KMS-11 (cell line): ENCODE data around the gene DISP2.

Experiments used
- H2AFZ ChIP-seq: fragments of 200-600 bp; sonication (generic); 2 replicates; pipeline ENCODE4 v1.6.1; 2016; ENCODE audit warnings: antibody characterized with exemption, mixed run types, low read depth
- H3K27ac ChIP-seq: fragments of 200-600 bp; sonication (generic); 2 replicates; pipeline ENCODE4 v1.6.1; 2016; ENCODE audit warnings: mild to moderate bottlenecking, mixed run types
- H3K27me3 ChIP-seq: fragments of 200-600 bp; sonication (generic); 2 replicates; pipeline ENCODE4 v1.6.1; 2017; ENCODE audit warnings: mild to moderate bottlenecking, low read depth, mixed run types, moderate library complexity; ENCODE audit not compliant: insufficient read depth
- H3K36me3 ChIP-seq: fragments of 200-600 bp; sonication (generic); 2 replicates; pipeline ENCODE4 v1.6.1; 2017; ENCODE audit warnings: mild to moderate bottlenecking, mixed run types; ENCODE audit not compliant: insufficient read depth
- H3K4me1 ChIP-seq: fragments of 200-600 bp; sonication (generic); 2 replicates; pipeline ENCODE4 v1.6.1; 2016; ENCODE audit warnings: mild to moderate bottlenecking, low read depth, mixed run types; ENCODE audit not compliant: poor library complexity, severe bottlenecking
- H3K4me2 ChIP-seq: fragments of 200-600 bp; sonication (generic); 2 replicates; pipeline ENCODE4 v1.7.0; 2016; ENCODE audit warnings: mild to moderate bottlenecking, mixed run types
- H3K4me3 ChIP-seq: fragments of 200-600 bp; sonication (generic); IDR thresholded peaks from 2 replicates; pipeline ENCODE4 v1.6.1; 2017; ENCODE audit warnings: low read depth, low read length, mixed read lengths; ENCODE audit not compliant: insufficient read depth
- H3K79me2 ChIP-seq: fragments of 200-600 bp; sonication (generic); 2 replicates; pipeline ENCODE4 v1.6.1; 2016; ENCODE audit warnings: low read depth, mixed run types; ENCODE audit not compliant: insufficient read depth
- H3K9ac ChIP-seq: fragments of 200-600 bp; sonication (generic); 2 replicates; pipeline ENCODE4 v1.6.1; 2016; ENCODE audit warnings: mild to moderate bottlenecking, mixed run types
- H4K20me1 ChIP-seq: fragments of 200-600 bp; sonication (generic); 2 replicates; pipeline ENCODE4 v1.6.1; 2016; ENCODE audit warnings: mild to moderate bottlenecking, mixed run types; ENCODE audit not compliant: insufficient read depth
- CTCF ChIP-seq: fragments of 200-600 bp; sonication (generic); conservative IDR thresholded peaks from 2 replicates; pipeline ENCODE4 v1.6.1; 2017; ENCODE audit warnings: low read depth, mild to moderate bottlenecking, antibody characterized with exemption, low read length, moderate library complexity, mixed read lengths

The DISP2 gene

GRCh38 chr15:40418126-40418525 lies 60.1 kb downstream of the DISP2 start:
- Histone ChIP-seq H3K79me2 (no peaks in the 10 kb centered on the region), H2AFZ (no peak overlapping the region), H3K27ac (no peak overlapping the region), H3K36me3 (no peaks in the 10 kb centered on the region), H3K4me1 (no peaks in the 10 kb centered on the region), H3K4me3 (no peak overlapping the region), H3K9ac (no peak overlapping the region), H4K20me1 (no peaks in the 10 kb centered on the region), H3K4me2 (no peak overlapping the region), H3K27me3 (no peaks in the 10 kb centered on the region)
- no peak for TF ChIP-seq CTCF

- Histone ChIP-seq H3K4me3 (no peak overlapping the region), H3K79me2 (no peaks in the 10 kb centered on the region), H2AFZ (no peak overlapping the region), H4K20me1 (no peaks in the 10 kb centered on the region), H3K27ac (no peak overlapping the region), H3K27me3 (no peaks in the 10 kb centered on the region), H3K4me2 (no peak overlapping the region), H3K9ac (no peak overlapping the region), H3K36me3 (no peaks in the 10 kb centered on the region), H3K4me1 (no peaks in the 10 kb centered on the region)
- TF ChIP-seq CTCF, result no peak
Measured at GRCh38 chr15:40420071-40420713, 62.2 kb downstream of the DISP2 start.

GRCh38 chr15:40420793-40421192 lies 62.8 kb downstream of the DISP2 start:
- no peak for TF ChIP-seq CTCF
- H3K9ac ChIP-seq, result no peak overlapping the region
- no peaks in the 10 kb centered on the region for H4K20me1 ChIP-seq
- no peak overlapping the region for H3K27ac ChIP-seq
- no peak overlapping the region for H3K4me2 ChIP-seq
- no peak overlapping the region for H2AFZ ChIP-seq
- no peaks in the 10 kb centered on the region for H3K79me2 ChIP-seq
- H3K4me3 ChIP-seq, result no peak overlapping the region
- no peaks in the 10 kb centered on the region for H3K4me1 ChIP-seq
- no peaks in the 10 kb centered on the region for H3K36me3 ChIP-seq
- H3K27me3 ChIP-seq, result no peaks in the 10 kb centered on the region

GRCh38 chr15:40421246-40422157 lies 63.5 kb downstream of the DISP2 start:
- H3K4me1 ChIP-seq, result no peaks in the 10 kb centered on the region
- no peak overlapping the region for H3K4me3 ChIP-seq
- no peaks in the 10 kb centered on the region for H4K20me1 ChIP-seq
- H2AFZ ChIP-seq, result no peak overlapping the region
- TF ChIP-seq CTCF, result no peak
- H3K27me3 ChIP-seq, result no peaks in the 10 kb centered on the region
- no peak overlapping the region for H3K9ac ChIP-seq
- no peak overlapping the region for H3K27ac ChIP-seq
- H3K4me2 ChIP-seq, result no peak overlapping the region
- no peaks in the 10 kb centered on the region for H3K36me3 ChIP-seq
- no peaks in the 10 kb centered on the region for H3K79me2 ChIP-seq
